Activated T-helper 9 cell treated with anti-CD3 and anti-CD28 coated beads, Interleukin-2, amount 50 U/mL, for 16 hours (primary cell): Measurements from ENCODE around the gene POLR2H.
"Not testable (repeated sequence)": the region's sequence is repeated elsewhere in the genome, so short reads cannot be mapped to it uniquely, and the experiment has no call there.

Experiments used
- DNase-seq: peaks from one replicate; pipeline ENCODE4 v3.0.0-alpha.2; 2020; ENCODE audit warnings: low read depth

Gene POLR2H

DNA sequence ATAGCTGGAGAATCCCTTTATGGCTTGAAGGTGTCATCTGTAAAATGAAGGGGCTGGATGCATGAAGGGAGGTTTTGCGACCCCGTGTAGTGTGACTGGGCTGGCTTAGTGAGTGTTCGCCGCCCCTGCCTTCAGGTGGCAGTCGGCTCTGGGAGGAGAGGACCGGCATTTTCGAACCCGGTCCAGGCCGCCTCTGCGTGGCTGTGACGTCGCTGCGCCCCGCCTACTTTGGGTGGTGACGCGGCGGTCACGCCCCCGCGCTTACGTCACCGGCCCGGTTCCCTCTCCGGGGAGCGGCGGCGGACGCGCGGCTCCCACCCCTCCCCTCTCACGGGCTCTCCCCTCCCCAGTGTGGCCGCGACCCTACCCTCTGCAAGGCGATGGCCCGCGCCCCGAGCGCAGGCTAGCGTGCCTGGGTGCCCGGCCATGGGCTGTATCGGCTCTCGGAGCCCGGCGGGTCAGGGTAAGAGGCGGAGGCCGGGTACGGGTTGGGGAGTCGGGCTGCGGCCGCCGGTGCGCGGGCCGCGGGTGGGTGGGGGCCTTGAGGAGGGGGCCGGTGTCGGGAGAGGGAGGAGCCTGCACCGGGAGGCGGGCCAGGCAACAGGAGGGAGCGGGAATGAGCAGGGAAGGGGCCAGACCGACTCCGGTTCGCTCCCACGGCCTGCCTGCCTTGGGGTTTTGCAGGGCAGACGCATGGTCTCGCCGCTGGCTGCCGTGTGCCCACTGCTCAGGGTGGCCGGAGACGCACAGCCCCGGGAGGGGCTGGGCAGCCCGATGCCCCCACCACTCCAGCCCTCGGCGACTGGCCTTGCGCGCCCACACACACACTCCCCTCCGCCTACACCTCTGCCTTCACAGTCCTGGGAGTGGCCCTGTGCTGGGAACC, 25.6 kb upstream of the POLR2H start:
- DNase-seq: peak; percentile 77

DNA sequence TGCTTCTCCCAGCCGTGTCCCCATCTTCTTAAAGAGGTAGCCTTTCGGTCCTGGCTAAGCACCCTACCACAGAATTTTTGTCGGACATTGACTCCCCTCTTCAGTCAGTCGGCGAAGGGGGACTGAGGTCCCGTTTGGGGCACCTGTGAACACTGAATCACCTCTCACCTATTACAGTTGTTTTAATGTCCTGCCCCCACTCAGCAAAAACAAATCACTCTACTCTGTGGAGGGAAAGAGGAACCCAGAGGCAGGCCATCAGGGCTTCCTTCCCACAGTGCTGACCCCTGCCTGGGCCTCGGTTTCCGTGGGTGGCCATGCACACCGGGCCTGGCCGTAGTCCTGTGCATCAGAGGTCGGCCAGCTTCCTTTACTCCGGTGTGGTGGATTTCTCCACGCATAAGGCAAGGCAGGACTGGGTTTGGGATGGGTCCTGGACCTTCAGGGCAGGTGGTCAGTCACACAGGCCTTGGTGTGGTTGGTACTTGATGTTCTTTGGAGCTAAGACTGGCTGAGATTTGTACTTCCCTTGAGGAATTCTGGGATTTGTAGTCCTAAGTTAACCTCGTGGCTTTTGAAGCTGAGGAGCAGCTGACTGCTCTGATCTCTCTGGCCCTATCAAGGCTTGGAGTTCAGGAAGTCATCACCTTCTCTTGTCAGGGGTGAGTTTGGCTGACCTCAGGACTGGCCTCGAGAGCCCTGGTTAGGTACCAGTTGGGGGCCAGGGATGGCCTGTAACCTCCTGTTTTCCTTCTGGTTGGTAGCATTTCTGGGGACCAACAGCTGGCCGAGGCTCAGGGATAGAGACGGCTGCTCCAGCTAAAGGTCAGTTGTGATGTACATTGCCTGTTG, 24.7 kb upstream of the POLR2H start:
- DNase-seq: no peak

DNA sequence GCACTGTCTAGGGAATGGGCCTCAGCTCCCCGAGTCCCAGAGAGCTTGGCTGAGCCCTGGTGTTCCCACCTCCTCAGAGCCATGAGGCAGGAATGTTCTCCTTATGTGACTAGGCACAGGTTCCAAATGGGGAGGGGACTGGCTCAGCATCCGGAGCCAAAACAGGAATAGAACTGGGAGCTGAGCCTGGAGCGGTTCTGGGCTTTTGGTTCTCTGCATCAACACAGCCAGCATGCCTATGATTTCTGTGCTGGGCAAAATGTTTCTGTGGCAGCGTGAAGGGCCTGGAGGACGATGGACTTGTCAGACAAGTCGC, 24.2 kb upstream of the POLR2H start, which contains the start of gene FAM131A:
TSS of gene FAM131A (plus strand) at position 202 of the 316 bp plus-strand sequence. CDS start at position 233, 31 bp downstream.
- DNase-seq: no peak

DNA sequence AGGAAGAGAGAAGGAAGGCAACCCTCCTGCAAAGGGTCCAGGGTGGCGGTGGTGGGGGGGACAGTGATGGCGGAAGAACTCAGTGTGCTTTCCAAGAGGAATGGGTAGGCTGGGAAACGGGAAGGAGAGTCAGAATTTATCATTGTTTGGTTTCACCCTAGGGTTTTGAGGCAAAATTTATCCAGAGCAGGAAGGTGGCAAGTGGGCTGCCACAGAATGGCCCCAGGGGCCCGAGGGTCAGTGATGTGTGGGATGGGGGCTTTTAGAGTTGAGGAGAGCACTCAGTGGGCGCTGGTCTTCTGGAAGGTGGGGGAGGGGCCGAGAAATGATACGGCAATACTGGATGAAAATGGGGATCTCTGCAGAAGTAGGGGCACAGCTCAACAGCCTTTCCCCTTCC, 23.5 kb upstream of the POLR2H start:
- no peak for DNase-seq

DNA sequence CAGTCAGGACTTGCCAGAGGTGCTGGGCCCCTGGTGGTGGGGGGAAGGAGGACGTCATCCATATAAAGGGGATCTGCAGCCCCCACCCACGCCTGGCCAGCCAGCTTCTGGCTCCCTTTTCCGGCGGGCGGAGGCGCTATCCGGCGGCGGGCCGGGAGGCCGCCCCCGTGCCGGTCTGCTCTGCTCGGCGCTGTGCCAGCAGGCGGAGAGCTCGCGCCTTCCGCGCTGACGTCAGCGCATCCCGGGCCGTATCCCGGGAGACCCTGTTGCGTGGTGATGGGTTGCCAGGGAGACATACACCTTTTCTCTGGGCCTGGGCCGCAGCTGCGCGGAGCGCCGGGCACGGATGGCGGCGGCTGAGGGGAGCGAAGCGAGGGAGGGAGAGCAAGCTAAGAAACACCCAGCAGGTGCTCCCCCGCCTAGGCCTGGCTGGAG, 23.0 kb upstream of the POLR2H start:
- no peak for DNase-seq

DNA sequence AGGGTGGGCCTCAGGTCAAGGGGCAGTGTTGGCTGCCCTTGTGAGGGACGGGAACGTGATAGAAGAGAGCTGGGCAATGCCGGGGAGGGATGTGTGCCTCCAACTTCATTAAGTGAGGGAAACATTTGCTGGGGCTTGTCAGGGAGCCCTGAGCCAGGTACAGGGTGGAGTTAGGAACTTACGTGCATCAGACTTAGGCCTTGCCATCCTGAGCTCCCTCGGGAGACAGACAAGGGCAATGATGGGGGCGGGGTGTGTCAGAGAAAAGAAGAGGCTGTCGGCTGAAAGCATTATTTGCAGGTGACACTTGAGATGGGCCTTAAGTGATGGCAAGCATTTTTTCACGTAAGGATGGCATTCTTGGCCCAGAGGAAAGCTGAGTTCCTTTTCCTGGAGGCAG, 22.5 kb upstream of the POLR2H start:
- DNase-seq: no peak

DNA sequence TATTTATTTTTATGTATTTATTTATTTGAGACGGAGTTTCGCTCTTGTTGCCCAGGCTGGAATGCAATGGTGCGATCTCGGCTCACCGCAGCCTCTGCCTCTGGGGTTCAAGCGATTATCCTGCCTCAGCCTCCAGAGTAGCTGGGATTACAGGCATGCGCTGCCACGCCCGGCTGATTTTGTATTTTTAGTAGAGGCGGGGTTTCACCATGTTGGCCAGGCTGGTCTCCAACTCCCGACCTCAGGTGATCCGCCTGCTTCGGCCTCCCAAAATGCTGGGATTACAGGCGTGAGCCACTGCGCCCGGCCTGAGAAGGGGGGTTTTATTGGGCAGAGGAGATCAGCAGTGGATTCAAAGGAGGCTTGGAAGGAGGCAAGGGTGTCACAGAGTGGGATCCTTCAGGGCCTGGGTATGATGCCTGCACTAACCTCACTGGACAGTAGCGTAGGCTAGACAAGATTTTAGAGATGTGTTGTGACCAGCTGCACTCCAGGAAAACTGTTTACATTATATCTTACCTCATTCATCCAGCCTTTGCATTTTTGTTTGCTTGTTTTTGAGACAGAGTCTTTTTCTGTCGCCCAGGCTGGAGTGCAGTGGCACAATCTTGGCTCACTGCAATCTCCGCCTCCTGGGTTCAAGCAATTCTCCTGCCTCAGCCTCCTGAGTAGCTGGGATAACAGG, 21.9 kb upstream of the POLR2H start:
- DNase-seq: not testable (repeated sequence)

DNA sequence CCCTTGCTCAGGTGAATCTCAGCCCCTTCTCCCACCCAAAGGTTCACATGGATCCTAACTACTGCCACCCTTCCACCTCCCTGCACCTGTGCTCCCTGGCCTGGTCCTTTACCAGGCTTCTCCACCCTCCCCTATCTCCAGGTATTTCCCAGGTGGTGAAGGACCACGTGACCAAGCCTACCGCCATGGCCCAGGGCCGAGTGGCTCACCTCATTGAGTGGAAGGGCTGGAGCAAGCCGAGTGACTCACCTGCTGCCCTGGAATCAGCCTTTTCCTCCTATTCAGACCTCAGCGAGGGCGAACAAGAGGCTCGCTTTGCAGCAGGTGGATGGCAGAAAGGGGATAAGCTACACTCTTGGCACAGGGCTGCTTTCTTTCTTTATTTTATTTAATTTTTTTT, 19.6 kb upstream of the POLR2H start:
- DNase-seq: no peak

DNA sequence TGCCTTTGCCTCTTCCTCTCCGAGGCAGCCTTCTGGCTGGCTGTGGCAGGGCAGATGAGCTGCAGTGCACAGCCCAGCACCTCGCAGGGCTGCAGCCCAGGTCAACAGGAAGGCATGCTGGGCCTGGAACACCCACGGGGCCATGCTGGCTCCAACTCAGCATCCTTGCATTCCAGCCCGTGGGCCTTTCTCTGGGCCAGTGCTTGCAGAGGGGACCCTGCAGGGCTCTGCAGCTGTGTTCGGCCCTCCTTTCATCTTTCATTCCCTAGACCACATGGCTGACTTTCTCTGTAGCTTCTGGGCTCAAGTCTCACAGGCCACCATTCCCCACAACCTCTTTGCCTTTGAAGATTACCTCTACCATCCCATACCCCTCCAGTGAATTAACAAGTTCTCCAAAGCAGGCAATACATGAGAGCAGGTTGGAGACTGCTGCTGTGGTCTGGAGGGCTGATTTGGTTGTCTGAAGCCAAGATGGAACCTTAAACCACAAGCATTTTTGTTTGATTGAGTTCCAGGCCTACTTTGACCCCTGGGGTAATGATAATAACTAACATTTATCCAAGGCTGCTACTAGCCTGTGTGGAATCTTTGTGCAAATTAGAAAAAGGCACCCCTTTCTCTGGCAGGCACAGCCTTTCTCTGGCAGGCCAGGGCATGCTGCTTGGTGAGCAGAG, 18.2 kb upstream of the POLR2H start:
- no peak for DNase-seq

DNA sequence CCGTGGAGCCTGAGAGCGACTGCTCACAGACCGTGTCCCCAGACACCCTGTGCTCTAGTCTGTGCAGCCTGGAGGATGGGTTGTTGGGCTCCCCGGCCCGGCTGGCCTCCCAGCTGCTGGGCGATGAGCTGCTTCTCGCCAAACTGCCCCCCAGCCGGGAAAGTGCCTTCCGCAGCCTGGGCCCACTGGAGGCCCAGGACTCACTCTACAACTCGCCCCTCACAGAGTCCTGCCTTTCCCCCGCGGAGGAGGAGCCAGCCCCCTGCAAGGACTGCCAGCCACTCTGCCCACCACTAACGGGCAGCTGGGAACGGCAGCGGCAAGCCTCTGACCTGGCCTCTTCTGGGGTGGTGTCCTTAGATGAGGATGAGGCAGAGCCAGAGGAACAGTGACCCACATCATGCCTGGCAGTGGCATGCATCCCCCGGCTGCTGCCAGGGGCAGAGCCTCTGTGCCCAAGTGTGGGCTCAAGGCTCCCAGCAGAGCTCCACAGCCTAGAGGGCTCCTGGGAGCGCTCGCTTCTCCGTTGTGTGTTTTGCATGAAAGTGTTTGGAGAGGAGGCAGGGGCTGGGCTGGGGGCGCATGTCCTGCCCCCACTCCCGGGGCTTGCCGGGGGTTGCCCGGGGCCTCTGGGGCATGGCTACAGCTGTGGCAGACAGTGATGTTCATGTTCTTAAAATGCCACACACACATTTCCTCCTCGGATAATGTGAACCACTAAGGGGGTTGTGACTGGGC, 16.8 kb upstream of the POLR2H start:
- no peak for DNase-seq

DNA sequence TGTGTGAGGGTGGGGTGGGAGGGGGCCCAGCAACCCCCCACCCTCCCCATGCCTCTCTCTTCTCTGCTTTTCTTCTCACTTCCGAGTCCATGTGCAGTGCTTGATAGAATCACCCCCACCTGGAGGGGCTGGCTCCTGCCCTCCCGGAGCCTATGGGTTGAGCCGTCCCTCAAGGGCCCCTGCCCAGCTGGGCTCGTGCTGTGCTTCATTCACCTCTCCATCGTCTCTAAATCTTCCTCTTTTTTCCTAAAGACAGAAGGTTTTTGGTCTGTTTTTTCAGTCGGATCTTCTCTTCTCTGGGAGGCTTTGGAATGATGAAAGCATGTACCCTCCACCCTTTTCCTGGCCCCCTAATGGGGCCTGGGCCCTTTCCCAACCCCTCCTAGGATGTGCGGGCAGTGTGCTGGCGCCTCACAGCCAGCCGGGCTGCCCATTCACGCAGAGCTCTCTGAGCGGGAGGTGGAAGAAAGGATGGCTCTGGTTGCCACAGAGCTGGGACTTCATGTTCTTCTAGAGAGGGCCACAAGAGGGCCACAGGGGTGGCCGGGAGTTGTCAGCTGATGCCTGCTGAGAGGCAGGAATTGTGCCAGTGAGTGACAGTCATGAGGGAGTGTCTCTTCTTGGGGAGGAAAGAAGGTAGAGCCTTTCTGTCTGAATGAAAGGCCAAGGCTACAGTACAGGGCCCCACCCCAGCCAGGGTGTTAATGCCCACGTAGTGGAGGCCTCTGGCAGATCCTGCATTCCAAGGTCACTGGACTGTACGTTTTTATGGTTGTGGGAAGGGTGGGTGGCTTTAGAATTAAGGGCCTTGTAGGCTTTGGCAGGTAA, 16.0 kb upstream of the POLR2H start:
- no peak for DNase-seq

DNA sequence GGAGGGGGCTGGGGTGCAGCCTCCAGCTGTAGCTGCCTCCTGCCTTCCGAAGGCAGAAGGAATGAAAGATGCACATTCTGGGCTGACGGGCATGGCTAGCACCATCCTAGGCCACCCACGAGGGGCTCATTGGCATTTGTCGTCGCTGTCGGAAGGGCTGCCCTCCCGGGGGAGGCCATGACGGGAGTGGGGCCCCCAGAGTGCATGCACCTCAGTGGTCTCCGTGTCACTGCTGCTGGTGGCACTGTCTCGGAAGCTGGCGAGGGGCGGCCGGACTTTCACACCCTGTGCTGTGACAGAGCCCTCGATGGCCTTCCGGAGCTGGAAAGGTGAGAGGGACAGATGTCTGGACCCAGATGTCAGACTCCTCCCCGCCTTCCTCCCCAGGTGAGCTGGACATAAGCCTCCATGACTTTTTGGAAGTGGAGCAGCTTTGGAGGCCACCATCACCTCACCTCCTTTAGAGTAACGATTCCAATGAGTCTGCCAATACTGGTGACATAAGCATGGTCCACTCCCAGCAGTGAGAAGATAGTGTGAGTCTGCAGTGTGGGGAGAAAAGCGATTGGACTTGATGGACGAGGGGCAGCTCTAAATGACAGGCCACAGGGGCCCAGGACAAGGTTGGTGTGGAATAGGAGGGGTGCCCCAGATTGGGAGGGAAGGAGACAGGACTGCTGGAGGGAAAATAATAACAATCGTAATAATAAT, 14.9 kb upstream of the POLR2H start:
- DNase-seq: no peak

DNA sequence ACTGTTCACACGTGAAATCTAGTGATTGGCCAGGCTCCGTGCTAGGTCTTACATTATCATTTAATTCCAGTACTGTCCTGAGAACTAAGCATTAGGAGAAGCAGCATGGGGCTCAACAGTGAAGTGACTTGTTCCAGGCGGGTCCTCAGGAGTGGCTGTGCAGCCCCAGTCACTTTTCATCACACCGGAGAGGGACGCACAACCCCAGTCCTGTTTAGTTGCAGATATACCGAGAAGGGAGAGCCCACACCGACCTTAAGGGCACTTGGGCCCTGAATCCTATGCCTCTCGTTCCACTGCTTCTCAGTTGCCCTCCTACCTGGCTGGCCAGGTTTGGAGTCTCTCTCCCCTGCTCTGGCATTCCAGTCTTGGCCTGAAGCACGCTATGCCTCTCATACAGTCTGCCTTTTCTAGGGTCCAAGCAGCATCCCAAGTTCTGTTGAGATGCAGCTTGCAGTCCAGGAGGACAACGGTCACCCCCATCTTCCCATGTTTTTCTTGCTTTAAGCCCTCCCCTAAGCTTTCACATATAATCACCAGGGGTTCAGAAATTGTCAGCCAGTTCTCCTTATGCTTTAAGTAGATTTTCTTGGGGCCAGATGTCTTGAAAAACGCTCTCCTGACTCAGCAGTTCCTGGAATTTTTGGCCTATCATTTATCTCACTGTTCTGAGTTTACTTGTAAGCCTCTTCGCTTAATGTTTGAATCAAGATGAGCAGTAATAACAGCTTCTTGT, 14.0 kb upstream of the POLR2H start:
- no peak for DNase-seq

DNA sequence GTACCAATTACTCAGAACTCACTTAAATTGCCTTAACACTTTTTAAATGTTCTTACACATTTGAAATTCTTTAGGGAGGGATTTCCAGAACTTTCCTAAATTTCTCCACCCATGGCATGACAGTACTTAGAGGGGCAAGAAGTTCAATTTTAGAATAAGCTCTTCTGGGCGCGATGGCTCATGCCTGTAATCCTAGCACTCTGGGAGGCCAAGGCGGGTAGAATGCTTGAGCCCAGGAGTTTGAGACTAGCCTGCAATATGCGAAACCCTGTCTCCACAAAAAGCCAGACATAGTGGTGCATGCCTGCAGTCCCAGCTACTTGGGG, 13.5 kb upstream of the POLR2H start:
- DNase-seq: no peak

DNA sequence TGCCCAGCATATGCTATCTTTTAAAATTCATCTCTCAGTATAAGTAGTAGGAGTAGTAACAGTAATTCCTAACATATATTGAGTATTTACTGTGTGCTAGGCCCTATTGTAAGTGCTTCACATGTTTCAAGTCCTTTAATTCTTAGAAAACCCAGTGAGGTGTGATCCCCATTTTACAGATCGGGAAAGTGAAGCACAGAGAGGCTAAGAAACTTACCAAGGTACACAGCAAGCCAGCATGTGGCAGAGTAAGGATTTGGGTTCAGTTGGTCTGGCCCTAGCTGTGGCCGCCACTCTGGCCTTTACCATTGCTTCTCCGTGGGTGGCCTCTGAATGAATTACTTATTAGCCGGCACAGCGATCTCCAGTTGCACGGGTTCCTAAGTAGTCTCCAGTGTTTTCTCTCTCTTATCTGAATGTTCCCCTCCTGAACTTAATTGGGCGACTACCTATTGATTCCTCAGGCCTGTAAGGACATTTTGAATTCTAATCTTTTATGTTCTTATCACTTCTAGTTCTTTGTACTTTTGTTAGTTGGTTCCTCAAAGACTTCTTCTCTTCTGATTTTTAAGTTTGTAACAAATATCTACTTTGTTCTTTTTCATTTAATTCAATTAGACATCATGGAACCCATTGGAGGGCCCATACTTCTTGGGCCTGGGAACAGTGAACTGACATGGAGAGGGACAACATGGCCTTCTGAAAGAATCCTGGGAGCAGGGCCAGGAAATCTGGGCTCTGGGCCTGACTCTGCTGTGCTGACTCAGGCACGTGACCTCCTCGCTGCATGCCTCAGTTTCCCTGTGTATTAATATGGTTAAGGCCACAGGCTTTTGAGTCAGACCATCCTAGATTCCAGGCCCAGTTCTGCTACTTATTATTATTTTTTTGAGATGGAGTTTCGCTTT, 11.7 kb upstream of the POLR2H start:
- no peak for DNase-seq

DNA sequence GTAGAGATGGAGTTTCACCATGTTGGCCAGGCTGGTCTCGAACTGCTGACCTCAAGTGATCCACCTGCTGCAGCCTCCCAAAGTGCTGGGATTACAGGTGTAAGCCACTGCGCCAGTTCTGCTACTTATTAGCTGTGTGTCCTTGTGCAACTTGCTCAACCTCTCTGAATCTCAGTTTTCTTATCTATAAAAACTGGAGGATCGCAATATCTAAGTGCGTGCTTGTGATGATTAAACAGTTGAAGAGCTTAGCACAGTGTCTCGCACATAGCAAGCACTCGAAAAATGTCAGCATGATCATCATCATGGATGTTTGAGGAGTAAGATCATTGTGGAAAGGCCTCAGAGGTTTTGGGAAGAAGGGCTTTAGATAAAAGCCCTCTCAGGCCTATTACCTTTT, 10.9 kb upstream of the POLR2H start:
- DNase-seq: no peak

DNA sequence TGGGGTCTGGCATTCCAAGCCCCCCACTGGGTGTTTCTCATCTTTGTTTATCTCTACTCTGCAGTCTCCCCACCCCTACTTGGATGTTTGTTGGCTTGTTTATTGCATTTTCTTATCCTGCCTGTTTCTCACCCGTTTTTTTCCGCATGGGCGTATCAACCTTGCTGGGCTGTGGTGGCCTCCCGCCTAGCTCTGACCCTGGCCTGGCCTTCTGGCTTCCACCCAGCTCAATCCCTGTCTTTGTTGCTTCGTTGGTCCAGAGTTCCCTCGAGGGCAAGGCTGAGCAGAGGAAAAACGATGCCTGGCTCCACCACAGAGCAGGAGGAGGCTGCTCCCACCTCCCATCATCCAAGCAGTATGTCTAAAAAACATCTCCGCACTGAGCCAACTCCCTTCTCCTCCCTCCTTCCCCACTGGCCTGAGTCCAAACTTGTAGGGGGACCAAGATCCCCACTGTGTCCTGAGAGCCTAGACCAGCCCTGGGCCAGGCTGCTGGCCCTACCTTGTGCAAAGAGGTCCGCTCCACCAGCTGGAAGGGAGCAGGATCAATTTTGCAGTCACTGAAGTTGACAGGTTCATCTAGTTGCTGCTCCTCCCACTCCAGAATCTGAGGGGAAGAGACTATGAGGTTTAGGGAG, 9.9 kb upstream of the POLR2H start:
- no peak for DNase-seq
